Measurements from ENCODE around the gene ENTPD2.

DNA sequence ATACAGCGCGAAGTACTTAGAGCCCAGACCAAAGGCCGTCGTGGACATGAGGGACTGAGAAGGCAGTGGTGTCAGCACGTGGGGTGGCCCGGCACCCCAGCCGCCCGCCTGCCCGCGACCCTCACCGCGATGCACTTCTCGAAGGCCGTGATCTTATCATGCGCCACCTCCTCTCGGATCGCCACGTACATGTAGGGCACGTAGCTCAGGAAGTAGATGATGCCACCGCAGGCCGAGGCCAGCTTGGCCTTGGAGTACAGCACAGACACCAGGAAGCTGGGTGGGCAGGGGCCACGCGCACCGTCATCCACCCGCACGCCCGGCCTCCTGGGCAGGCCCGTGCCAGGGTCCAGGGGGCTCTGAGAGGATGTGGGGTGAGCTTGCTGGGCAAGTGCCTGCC is 36.8 kb downstream of the ENTPD2 start:
- TF ChIP-seq POLR2A (IDR thresholded peaks at IDR 0.05) (no peak), POLR2AphosphoS5 (IDR thresholded peaks at IDR 0.05) (no peak), EP300 (IDR thresholded peaks at IDR 0.05; ENCODE audit: low read depth) (no peak)
- TF ChIP-seq, protein P1, sequence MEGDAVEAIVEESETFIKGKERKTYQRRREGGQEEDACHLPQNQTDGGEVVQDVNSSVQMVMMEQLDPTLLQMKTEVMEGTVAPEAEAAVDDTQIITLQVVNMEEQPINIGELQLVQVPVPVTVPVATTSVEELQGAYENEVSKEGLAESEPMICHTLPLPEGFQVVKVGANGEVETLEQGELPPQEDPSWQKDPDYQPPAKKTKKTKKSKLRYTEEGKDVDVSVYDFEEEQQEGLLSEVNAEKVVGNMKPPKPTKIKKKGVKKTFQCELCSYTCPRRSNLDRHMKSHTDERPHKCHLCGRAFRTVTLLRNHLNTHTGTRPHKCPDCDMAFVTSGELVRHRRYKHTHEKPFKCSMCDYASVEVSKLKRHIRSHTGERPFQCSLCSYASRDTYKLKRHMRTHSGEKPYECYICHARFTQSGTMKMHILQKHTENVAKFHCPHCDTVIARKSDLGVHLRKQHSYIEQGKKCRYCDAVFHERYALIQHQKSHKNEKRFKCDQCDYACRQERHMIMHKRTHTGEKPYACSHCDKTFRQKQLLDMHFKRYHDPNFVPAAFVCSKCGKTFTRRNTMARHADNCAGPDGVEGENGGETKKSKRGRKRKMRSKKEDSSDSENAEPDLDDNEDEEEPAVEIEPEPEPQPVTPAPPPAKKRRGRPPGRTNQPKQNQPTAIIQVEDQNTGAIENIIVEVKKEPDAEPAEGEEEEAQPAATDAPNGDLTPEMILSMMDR (IDR thresholded peaks at IDR 0.05), result no peak

All from transverse colon (tissue), 4 donors.